IPS-18c (cell line): ENCODE results near the gene ABHD16A.

ENCODE experiments used
- H3K4me3 ChIP-seq: 2 replicates; pipeline ENCODE4 v1.7.0; 2013; ENCODE audit warnings: low read depth, mild to moderate bottlenecking, low read length, moderate library complexity; ENCODE audit not compliant: insufficient read depth
- H3K9me3 ChIP-seq: one replicate; pipeline ENCODE4 v1.6.1; 2013; ENCODE audit warnings: mild to moderate bottlenecking, low read length, moderate library complexity; ENCODE audit not compliant: control insufficient read depth, insufficient read depth

ABHD16A gene

DNA sequence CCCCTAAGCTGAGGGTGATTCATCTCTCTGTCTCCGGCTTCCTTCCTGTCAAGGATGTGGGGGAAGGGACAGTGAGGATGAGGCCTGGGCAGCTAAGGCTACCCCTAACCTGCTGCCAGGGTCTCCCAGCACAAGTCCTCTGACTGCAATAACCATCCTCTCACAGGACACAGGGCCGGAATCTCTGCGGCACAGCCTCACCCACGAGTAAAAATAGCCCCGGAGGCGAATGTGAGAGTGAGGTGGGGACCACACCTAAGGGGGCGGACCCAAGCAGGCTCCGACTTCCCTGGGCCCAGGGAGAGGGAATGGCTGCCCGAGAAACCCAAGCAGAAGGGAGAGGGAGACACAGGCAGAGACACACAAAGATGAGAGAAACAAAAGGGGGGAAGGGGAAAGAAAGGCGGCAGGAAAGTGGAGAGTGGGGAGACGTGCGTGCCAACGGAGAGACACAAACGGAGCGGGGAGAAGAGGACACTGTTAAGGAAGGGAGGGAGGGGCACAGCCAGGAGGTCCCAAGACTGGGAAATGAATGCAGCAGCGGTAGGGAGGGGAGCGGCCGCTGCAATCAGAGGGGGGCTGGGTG lies 31.8 kb upstream of the ABHD16A start:
- peak overlapping the region; percentile 94 for H3K4me3 ChIP-seq
- no peaks in the 10 kb centered on the region for H3K9me3 ChIP-seq

DNA sequence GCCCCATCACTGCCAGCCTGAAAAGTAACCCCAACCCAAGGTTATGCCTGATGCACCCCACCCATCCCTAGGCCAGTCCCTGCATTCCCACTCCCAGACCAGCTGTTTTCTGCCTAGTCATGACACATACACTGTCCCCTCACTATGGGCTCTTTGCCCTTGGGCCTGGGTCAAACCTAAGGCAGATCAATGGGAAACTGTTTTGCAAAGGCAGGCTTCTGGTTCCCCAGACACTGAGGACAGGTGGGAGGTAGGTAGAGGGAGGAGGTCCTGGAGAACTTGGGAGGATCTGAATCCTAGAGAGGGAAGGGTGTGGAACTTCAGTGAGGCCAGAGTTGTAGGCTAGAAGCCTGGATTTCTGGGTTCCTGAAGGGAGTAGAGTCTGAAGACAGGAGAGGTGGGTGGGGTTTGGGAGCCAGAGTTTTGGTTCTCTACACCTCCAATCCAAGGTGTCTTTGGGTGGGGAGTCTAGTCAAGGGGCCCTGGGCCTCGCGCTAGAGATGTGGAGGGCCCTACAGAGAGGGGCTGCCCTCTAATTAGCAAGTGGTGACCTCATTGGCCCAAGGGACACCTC lies 31.2 kb upstream of the ABHD16A start:
- no peaks in the 10 kb centered on the region for H3K9me3 ChIP-seq
- peak overlapping the region; percentile 94 for H3K4me3 ChIP-seq

DNA sequence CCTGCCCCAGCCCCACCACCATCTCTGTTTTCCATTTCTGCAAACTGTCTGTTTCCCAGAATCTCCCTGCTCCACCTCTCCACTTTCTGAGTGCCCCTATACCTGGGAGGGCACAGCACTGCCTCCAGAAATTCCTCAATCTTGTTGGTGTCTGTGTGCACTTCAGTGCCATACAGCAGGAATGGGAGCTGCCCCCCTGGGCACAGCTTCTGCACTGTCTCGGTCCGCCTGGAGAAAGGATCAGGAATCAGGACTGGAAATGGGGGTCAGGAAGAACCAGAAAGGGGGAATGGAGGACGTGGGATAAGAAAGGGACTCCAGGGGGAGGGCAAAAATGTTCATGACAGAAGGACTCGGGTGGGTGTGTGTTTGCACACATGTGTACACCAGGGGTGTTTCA lies 30.6 kb upstream of the ABHD16A start:
- peak overlapping the region; percentile 94; the same call in 1 of the 2 replicates for H3K4me3 ChIP-seq
- no peaks in the 10 kb centered on the region for H3K9me3 ChIP-seq

DNA sequence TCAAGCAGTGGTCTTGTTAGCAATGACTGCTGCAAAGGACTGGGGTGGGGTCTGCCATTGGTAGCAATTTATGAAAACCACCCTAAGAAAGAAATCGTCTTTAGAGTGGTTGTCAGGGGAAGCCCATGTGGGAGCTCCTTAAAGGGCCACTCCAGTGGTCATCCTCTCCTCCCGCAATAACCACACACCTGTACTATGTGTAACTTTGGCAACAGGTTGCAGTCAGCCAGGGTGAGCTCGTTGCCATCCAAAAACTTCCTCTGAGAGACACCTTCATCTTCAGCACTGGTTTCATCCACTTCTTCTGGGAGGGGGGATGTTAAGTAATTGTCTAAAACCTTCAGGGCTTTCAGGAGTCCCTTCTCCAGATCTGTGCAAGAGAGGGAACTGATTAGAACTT lies 28.9 kb upstream of the ABHD16A start:
- no peak overlapping the region for H3K4me3 ChIP-seq
- no peaks in the 10 kb centered on the region for H3K9me3 ChIP-seq

DNA sequence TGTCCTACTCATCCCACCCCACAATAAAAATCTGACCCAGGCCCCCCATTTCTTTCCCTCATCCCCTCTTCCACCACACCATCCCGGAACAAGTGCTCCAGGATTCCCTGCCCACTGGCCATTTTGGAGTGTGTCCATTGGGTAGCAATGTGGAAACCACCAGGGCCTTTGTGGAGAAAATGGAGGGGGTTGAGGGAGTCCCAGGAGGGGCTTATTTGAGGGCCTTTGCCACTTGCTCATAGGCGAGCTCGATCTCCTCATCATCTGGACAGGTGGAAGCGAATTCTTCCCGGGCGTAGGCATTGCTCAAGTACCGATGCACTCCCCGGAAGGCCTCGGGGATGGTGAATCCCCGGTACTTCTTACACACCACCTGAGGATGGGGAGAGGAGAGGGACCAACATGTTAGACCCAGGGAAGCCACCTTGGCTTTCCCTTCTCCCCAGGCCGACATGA lies 27.5 kb upstream of the ABHD16A start:
- H3K4me3 ChIP-seq, result no peak overlapping the region; the same call in 1 of the 2 replicates

DNA sequence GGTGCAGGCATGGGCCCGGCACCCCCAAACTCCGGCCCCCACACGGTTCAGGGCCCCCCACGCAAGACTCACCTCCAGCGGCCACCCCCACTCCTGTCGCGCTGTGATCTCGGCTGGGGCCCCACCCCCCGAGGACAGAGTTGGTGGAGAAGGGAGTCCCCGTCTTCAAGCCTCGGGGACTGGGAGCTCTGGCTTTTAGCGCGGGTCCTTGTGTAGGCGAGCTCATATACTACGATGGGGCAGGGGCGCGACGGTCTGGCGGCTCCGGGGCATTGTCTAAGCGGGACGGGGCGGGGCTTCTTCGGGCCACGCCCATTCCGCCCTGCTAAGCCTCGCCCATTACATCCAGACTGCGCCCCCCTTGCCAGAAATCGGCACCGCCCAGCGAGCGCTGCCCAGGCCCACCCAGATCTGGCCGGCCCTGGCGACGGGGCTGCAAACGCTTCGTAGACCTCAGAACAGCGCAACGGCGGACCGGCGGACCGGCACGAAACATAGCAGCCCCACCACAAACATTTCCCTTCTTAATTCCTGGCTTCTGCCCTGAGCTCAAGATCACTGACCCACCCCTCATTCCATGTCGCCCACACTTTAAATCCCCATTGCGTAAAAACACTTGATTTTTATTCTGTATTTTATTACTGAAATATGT lies 27.0 kb upstream of the ABHD16A start:
- peak overlapping the region; percentile 90 for H3K4me3 ChIP-seq
- H3K9me3 ChIP-seq, result no peaks in the 10 kb centered on the region

More for the DNA sequence above, 27.5 kb upstream of the ABHD16A start:
- no peaks in the 10 kb centered on the region for H3K9me3 ChIP-seq

DNA sequence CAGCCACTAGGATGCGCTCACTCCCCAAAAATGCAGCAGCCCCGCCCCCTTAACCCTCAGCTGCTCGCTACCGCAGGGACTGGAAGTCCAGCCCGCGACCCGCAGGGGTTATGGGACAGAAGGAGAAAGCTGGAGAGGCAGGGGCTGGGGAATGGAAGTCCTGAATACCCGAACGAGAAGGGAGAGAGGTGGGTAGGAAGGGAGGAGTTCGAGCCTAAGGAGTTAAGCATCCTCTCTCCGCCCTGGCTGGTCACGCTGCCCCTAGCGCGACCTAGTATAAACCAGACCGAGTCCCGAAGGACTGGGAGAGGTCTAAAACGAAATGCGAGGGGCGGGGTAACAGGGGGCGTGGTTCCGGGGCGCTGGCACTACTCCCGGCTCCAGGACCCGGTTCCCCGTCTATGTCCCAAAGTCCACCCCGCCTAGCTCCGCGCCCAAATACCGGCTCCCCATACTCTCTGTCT lies 26.4 kb upstream of the ABHD16A start:
- no peaks in the 10 kb centered on the region for H3K9me3 ChIP-seq
- H3K4me3 ChIP-seq, result peak overlapping the region; percentile 90

DNA sequence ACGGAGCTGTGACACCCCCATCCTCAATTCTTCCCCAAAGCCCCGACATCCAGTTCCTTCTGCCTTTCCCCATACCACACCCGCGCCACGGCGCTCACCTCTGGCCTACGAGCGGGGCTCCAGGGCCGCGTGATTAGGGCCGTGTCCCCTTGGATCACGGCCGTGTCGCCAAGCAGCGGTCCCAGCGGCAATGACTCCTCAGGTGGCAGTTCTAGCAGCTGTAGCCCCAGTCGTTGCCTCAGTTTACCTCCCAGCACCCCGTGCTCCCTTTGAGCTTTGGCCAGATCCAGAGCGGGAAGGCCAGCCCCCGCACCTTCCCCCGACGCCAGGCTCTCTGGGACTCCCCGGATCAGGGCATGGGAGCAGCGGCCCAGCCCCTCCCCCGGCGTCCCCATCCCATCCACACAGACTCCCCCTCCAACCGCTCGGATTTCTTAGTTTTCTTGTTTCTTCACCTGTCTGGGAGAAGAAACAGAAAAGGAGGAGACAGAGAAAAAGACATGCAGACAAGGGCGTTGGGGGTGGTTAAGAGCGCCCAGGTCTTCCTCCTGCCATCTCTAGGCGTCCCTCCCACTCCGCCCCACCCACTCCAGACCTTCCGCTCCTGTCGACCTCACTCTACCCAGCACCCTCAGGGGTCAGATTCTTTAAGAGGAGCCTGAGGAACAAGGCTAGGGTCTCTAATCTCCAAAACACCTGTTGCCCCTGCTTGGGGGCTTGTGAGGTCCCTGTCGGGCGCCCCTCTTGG lies 25.8 kb upstream of the ABHD16A start, which contains the start of gene DDAH2:
TSS of gene DDAH2 (minus strand) at position 533 of the 748 bp plus-strand sequence. CDS start at position 395, 138 bp downstream.
- Histone ChIP-seq H3K4me3 (peak within 1 kb of the TSS; percentile 90), H3K9me3 (no peaks in the 10 kb centered on the region)

DNA sequence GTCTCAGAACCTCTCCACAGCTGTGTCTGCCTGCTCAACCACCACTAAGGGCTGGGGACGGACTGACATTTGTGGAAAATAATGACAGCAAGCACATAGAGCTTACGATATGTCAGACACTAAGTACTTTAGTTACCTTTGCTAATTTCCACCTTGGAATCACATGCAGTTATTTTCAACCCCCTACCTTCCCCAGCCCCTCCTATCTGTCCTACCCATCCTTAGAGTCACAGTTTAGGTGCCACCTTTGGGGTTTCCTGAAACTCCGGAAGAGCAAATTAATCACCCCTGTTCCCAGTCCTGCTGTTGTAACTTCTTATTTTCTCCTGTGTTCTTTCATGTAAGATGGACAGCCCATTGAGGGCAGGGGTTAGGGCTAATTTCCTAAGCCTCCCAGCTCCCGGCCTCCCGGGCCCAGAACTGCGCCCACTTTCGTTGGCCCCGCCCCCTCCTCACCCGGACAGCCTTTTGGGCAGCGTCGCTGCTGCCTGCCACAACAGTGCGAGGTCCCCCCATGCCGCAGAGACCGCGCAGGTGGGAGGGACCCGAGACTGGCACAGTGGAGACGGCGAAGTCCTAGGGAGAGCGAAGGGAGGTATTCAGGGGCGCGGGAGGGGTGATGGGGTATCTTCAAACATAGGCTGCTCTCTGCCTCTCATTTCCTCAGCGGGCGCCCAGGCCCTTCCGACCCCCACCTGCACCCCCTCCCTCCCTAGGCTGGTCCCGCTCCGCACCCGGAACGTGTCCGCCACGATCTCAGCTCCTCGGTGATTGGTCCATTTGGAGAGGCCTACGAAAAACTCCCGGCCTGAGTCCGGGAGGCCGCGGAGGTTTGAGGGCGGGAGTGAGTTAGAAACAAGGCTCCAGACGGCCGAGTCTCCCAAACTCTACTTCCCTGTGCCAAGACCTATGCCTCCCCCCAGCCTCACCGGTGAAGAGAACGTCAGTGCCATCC lies 24.9 kb upstream of the ABHD16A start:
- 0 out of 2 replicates have a peak overlapping the region, but pooled peaks have one; percentile 90 for H3K4me3 ChIP-seq
- H3K9me3 ChIP-seq, result no peaks in the 10 kb centered on the region

DNA sequence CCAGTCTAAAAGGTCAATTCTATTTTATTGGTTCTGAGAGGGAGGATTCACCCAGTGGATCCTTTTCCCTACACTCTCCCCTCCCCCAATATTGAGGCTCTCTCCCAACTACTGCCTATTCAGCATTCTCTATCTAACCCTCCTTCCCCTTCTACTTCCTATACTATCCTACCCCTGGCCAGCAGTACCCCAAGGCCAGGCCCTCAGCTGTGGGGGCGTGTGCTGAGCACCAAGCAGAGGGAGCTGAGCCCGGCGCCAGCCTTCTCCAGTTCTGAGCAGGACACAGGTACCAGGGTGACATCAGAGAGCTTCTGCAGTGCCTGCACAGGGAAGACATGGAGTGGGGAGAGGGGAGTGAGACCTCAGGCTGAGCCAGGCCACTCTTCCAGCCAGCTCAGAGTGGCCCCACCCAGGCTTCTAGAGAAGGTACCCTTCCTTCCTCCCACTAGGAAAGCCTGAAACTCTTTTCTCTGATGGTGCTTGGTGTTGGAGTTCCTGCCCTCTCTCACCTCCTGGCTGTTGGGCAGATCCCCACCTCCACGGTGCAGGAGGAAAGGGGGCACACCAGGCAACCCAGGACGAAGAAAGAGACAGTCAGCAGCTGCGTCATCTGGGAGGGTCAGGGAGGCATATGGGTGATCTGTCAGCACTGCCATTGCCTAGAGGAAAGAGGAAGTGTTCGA lies 24.1 kb upstream of the ABHD16A start:
- Histone ChIP-seq H3K4me3 (no peak overlapping the region), H3K9me3 (no peaks in the 10 kb centered on the region)

DNA sequence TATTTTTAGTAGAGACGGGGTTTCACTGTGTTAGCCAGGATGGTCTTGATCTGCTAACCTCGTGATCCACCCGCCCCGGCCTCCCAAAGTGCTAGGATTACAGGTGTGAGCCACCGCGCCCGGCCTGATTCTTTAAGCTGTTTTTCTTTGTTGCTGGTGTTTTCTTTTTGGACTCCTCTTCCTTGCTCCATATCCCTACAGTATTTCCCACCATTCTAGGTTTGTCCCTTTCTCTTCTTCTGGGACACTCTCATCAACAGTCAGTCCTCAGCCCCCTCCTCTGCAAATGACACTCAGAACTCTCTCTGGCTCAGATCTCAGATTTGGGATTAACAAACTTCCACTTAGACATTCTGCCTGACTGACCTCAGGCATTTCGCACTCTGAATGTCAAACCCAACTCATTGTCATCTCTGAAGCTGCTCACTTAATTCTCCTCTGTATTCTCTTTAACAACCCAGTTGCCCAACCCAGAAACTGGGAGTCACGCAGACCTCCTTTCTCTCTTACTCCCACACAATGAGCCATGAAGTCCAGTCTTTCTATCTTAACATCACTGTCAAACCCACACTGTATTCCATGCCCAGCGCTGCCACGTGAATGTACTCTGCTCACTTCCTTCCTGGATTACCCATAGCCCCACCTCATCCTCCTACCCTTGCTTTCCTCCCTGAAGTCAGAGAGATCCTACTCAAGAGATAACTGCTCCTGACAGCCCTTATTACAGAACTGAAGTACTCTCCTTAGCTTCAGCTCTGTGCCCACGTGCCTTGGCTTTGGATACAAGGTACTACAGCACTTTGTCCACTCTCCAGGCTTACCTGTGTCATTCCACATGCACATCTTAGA lies 22.6 kb upstream of the ABHD16A start:
- Histone ChIP-seq H3K9me3 (no peaks in the 10 kb centered on the region), H3K4me3 (no peak overlapping the region)

DNA sequence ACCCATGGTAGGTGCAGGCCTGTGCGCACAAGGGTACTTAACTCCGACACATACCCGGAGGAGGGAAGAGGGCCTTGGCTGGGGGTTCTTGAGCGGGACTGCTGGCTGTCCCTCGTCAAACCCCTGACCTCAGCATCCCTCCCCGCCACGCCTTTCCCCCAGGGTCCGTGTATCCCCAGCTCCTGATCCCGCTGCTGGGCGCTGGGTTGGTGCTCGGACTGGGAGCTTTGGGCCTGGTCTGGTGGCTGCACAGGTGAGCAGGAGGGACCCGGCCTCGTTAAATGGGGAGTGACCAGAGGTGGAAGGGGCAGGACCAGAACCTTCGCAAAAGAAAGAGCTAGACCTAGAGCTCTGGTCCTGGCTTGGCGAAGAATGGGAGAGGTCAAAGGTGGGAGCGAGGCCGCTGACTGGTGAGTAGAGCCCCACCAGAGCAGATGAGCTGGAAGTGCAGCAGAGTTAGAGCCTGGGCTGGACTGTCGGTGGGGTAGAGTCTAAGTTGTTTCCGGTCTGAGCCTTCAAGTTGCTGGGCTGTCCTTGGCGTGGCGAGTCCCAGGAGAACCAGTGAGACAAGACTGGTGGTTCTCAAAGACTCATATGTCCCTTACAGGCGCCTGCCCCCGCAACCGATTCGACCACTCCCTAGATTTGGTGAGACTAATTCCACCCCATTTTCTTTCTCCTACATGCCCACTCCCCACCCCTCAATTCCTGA lies 21.0 kb upstream of the ABHD16A start:
- H3K4me3 ChIP-seq, result no peak overlapping the region
- no peaks in the 10 kb centered on the region for H3K9me3 ChIP-seq

DNA sequence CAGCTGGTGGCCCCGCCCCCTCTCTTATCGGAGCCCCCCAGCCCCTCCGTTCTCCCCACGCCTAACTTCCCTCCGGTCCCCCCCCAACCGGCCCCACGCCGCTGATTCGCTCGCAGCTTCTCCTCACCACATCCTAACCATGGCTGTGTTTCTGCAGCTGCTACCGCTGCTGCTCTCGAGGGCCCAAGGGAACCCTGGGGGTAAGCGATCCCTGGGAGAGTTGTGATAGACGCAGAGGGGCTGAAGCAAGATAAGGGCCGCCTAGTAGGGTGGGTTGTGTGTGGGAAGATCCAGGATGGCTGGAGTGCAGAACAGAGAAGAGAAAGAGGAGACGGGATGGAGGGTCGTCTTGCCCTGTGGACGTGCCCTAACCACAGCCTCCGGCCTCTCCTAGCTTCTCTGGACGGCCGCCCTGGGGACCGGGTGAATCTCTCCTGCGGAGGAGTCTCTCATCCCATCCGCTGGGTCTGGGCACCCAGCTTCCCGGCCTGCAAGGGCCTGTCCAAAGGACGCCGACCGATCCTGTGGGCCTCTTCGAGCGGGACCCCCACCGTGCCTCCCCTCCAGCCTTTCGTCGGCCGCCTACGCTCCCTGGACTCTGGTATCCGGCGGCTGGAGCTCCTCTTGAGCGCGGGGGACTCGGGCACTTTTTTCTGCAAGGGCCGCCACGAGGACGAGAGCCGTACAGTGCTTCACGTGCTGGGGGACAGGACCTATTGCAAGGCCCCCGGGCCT lies 20.3 kb upstream of the ABHD16A start, which contains the start of gene MPIG6B:
TSS of gene MPIG6B (plus strand) at position 129 of the 735 bp plus-strand sequence. CDS start at position 140, 11 bp downstream.
- H3K9me3 ChIP-seq, result no peaks in the 10 kb centered on the region
- no peak within 1 kb of the TSS for H3K4me3 ChIP-seq

DNA sequence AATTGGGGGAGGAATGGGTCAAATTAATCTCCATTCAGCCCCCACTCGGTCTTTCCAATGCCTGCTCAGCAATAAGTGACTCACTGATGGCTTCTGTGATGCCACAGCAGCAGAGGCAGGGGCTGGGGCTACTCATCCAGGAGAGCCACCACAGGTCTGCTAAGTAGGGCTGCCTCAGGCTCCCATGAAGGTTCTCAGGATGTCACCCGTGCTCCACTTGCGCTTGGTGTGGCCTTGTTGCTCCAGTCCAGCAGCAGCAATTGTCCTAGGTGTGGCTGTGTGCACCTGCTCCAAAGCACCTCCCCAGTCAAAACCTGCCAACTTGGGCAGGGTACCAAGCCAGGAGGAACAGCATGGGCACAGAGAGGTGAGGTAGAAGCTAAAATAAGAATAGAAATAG lies 19.0 kb upstream of the ABHD16A start:
- no peak overlapping the region for H3K4me3 ChIP-seq
- no peaks in the 10 kb centered on the region for H3K9me3 ChIP-seq
